GM21717 (cell line): ENCODE results near the gene OPTC.

ENCODE experiments used
- ATAC-seq: cut with Tn5 transposase; IDR thresholded peaks from one replicate; pipeline ENCODE4 v1.9.1; 2021; ENCODE audit warnings: mild to moderate bottlenecking, moderate library complexity; ENCODE audit not compliant: unreplicated experiment

Gene OPTC

DNA sequence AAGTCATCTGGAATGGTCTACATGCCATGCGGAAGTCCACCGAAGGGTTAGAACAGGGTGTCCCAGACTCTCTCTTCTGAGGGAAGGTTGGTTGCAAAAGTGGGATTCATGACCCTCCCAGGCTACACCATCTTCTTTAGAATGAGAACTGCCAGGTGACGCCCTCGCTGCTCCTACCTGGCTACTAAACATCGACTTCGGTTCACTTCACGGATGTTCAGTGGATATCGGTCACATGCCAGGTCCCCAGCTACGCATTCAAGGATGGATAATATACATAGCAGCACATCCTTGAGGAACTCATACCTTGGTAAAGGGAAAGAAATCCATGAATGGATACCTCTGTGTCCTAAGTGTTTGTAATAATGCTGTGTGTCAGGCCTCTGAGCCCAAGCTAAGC lies 3.3 kb upstream of the OPTC start:
- no peak for ATAC-seq

DNA sequence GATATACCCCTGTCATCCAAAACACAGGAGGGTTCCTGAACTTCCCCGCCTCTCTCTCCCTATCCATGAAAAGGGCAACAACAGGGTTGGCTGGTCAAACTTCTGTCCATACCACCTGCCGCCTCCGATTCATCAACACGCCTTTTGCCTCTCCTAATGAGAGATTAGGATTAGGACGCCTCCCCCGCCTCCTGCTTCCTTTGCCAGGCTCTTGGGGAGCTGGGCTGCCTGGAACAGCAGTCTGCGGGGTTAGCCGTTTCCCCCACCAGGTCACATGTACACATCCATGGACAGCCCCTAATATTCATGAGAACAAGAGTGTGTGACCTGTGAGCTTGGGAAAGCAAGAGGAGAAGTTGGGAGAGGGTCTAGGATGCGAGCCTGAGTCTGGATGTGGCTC lies 2.3 kb upstream of the OPTC start:
- ATAC-seq: no peak

DNA sequence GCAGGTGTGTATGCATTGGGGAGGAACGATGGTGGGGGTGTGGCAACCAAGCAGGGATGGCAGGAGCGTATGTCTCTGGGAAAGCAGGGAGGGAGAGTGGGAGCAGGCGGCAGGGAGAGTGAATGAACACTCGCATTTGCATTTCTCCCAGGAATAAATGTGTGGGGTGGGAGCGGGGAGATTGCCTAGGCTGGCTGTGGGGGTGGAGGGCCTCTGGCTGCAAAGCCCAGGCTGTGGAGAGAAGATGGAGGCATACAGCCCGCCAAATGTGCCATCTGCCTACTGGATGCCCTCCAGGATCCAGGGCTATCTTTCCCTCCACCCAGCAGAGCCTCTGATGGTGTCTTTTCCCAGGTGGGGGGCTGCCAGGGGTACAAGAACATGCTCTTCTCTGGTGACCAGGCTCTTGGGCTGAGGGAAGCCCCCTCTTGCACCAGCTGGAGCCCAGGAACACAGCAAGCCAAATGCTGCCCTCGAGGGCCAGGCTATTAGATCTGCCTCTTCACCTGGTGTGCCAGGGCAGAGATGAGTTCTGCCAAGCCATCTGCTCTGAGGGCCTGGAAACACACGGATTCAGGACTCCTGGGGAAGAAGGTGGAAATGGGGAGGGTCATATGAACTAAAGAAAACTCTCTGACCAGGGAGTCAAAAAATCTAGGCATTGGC lies 1.7 kb upstream of the OPTC start:
- no peak for ATAC-seq

DNA sequence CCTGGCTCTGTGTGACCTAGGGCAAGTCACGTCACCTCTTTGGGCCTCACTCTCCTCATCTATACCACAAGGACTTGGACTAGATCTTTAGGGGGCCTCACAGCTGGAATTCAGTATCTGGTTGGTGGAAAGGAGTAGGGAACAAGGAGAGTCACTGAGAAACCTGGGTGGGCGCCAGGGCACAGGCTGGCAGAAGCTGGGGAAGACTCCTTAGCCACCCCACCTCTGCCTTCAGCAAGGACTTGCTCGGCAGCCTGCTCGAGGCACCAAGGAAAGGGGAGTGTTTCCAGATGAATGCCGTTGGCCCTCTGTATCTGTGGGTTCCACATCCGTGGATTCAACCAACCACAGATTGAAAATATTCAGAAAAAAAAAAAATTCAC lies 1.2 kb upstream of the OPTC start:
- ATAC-seq: no peak

DNA sequence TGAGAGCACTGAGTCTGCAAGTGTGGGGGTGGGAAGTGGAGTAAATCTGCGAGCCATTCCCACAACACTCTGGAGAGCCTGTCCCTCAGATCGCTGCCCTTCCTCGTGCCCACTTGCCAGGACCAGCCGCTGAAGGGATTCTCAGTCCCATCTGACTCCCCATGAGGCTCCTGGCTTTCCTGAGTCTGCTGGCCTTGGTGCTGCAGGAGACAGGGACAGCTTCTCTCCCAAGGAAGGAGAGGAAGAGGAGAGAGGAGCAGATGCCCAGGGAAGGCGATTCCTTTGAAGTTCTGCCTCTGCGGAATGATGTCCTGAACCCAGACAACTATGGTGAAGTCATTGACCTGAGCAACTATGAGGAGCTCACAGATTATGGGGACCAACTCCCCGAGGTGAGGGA lies 1.9 kb downstream of the OPTC start:
- ATAC-seq: no peak

DNA sequence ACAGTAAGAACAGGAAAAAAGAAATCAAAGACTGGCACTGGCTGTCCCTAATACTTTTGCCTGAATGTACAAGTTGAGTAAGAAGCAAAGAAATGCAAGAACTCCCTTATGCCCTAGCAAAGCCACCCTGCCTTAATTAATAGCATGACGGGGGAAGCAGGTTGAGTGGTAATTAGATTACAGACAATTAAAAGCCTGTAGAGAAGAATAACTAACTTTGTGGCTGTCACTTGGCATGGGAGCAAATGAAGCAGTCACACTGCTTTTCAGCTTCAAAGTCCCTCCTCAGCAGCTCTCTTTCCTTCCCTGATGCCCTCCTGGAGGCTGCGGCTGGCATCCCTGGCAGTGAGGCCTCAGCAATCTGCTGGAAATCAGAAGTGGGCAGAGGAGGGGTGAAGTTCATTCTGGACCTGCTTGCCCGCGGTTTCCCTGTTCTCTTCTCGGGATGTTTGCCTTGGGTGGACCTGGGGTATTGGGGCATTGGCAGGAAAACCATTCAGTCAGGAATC lies 3.4 kb downstream of the OPTC start:
- no peak for ATAC-seq

DNA sequence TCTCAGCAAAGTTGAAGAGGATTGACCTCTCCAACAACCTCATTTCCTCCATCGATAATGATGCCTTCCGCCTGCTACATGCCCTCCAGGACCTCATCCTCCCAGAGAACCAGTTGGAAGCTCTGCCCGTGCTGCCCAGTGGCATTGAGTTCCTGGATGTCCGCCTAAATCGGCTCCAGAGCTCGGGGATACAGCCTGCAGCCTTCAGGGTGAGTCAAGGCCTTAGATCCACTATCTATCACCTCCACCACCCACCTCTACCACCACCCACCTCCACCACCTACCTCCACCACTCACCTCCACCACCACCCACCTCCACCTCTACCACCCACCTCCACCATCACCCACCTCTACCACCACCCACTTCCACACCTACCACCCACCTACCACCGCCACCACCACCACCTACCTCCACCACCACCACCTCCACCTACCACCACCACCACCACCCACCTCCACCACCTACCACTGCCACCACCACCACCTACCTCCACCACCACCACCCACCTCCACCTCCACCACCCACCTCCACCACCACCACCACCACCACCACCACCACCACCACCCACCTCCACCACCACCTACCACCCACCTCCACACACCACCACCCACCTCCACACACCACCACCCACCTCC lies 5.8 kb downstream of the OPTC start:
- no peak for ATAC-seq

DNA sequence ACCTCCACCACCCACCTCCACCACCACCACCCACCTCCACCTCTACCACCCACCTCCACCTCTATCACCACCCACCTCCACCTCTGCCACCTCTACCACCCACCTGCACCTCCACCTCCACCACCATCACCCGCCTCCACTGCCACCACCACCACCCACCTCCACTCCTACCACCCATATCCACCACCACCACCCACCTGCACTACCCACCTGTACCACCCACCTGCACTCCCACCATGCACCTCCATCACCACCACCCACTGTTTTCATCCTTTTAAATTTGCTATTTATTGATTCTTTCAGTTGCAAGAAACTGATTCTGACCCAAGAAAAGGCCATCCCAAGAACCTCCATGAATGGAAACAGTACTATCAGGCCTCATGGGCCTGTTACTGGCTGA lies 6.3 kb downstream of the OPTC start:
- ATAC-seq: no peak

DNA sequence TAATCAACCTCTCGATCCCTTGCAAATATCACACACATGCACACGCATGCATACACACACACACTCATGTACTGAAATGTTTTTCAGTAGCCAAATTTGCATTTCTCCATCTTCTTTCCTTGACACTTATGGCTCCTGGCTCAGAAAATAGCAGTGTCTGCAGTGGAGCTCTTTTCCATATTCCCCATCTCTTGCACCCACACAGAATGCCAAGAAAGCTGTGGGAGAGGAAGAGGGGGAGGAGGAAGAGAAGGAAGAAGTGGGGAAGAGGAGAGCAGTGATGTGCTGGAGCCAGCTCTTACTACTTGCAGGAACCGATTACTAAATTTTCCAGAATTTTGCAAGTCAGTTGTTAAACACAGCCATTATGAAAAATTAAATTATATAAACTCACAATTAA lies 9.9 kb downstream of the OPTC start:
- ATAC-seq: no peak

DNA sequence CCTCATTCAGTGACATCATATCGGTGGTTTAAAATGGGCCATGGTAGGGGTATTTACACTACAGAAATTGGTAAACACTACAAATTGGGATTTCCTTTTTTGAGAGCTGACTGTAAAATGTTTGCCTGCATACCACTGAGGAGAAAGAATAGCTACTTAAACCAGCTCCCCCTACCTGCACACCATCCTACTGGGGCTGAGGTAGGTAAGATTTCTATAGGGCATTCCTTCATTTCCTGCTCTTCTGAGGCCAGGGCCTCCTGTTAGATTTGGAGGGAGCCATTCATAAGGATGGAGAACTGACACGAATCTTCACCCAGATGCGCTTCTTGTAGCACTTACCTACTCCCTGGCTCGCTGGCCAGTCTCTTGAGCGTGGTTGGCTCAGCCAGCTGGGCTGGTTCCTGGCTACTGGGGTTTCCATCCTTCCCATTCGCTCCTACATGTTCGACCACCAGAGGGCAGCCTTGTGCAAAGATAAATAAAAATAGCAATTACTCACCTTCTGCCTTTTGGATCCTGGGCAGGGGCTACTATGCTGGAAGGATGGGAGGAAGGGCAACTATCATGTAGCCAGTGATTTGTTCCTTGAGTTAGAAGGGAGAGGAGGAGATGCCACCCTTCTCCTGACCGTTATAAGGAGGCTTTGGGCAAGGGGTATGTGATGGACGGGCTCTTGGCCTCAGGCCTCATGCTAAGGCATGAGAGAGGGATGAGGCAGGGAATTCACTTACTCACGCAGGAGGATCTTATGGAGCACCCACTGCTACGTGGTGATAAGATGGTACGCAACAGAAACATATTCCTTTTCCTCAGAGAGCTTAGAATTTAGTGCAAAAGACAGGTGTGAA lies 10.7 kb downstream of the OPTC start:
- no peak for ATAC-seq

DNA sequence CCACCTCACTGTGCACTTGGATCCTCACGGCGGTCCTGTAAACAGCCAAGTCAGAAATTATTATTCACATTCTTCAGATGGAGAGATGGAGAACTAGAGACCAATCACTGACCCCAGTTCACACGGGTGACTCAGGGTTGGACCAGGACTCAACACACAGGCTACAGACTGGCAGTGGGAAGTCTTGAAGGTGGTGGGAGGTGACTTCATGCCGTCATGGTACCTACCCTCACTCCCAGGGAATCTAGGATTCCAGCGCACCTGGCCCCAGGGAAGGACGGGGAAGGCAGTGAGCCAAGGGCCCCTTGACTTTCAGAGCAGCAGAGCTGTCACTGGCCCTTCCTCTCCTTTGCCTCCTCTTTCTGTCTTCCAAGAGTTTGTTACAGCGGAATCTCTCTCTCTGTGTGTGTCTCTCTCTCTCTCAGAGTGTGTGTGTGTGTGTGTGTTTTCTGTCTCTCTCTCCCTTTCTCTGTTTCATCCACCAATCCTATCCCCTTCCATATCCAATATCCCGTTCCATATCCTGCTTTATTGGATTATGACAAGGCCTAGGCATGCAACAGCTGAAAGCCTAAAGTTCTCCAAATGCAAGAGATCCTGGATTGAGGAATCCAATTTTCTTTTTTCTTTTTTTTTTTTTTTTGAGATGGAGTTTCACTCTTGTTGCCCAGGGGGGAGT lies 11.7 kb downstream of the OPTC start:
- ATAC-seq: no peak

DNA sequence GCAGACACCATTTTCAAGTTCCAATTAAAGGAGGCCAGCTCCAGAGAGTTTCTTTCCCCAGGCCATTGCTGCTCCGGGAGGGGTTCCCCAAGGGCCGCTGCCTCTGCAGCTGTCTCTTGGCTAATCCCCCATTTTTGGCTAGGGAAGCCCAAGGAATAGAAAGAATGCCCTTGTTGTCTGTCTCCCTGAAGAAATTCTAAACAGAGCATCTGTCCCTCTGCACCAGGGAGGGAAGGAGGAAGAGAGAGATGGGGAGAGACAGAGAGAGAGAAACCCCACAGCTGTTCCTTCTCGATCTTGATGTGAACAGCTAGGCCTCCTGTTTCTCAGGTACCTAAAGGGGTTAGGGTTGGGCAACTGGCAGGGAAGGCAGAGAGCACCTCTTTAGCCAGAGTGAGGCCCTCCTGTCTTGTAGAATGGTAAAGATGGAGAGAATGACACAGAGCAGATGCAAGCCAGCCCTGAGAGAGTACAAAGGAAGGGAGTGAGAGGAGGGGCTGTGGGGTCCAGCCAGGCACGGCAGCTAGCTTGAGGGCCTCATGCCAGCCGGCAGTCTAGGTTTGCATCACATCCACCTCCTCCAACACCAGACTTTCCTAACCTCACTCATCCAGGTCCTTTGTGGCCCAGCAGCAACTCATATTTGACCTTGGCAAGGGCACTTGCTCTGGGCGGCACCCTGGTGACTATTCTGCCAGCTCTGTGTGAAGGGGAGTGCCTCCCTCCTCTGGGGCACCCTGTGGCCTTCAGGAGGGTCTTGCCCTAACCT lies 13.1 kb downstream of the OPTC start:
- ATAC-seq: no peak

DNA sequence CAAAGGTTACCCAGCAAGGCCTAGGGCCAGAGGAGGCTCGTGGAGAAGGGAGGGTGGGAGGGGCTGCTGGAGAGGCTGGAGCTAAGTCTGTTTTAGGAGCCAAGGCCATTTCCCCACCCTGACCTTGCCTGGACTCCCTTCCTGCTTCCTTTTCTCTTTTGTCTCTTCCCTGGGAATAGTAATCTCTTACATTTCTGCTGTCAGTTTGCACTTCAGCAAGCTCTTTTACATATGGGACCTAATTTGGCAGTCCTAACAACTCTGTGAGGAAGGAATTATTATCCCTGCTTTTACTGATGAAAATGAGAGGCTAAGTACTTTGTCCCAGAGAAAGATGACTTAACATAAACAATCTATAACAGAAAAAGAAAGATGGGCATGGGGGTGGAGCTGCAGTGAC lies 13.8 kb downstream of the OPTC start:
- no peak for ATAC-seq

DNA sequence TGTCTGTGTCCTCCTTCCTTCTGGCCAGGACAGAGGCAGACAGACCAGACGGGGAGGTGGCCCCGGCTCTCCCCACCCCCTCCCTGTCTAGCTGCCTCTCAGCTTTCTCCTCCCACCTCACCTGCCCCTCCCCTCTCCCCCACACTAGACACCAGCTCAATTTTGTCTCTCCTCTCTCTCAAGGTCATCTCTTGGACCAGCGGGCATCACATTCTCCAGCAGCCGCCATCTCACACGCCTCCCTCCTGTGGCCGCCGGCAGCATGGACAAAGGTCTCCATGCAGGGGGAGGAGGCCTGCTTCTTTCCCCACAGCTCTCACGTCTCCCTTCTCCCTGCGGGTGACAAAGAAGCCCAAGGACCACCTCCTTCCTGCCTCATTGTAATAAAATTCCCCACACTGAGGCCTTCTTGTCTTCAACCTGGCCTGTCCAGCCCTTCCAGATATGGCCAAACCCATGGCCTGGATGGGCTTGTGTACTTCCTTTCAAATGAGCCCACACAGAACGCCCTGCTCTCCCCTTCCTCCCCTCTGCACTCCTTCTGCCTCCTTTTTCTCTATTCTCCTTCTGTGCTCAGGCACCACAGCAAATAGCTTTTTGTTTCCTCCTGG lies 14.6 kb downstream of the OPTC start:
- no peak for ATAC-seq

DNA sequence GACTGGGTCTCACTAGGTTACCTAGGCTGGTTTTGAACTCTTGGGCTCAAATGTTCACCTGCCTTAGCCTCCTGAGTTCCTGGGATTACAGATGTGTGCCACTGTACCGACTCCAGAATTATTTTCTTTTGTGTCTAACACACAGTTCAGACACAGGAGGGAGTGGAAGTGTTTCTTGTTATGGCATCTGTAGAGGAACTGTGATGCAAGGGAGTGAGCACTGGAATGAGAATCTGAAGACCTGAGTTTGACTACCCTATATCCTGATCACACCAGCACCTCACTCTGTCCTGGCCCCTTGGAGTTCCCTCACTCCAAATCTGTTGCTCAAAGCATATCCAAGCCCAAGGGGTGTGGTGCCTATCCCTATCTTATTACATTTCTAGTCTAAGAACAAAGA lies 15.2 kb downstream of the OPTC start:
- ATAC-seq: no peak

DNA sequence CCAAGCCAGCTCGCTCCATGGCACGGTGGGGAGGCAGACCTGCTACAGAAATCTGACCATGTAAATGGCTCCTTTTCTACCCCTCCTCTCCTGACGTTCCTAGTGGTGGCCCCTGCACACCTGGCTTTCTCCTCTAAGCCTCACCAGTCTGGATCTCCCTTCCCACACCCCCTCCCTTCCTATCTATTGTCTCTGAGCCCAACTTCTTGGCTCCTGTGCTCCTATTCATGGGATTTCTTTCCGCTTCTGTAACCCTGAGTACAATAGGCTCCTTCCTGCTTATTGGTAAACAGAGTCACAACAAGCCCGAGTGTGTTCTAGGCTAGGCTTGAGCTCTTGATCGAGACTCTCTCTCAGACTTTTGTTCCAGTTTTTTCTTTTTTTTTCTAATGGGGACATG lies 17.6 kb downstream of the OPTC start:
- no peak for ATAC-seq

DNA sequence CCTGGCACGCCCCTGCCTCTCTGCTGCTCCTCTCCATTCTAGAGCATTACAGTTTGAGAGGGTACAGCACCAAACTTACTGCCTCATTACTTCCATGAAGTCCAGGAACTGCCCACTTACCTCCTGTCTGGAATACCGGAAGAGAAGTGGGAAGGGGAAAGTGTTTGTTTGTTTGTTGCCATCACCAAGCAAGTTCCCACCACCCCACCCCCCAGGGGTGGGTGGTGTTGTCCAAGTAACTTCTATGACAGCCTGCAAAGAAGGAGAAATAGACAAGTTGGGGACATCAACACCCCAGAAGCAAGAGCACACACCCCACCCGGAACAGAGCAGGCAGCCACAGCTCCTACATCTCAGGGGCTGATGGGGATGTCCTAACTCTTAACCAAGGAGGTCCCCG lies 18.0 kb downstream of the OPTC start:
- no peak for ATAC-seq

DNA sequence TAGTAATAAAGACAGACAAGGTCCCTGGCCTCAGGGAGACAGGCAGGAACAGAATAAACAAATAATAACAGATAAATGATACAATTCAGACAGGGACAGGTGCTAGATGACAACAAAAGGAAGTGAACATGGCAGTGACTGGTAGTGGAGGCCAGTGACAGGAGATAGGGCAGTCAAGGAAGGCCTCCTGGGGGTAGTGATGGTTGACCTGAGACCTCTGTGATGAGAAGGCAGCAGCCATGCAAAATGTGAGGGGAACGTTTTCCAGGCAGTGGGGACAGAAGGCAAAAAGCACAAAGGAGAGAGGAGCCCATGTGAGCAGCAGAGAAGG lies 18.5 kb downstream of the OPTC start:
- ATAC-seq: no peak

DNA sequence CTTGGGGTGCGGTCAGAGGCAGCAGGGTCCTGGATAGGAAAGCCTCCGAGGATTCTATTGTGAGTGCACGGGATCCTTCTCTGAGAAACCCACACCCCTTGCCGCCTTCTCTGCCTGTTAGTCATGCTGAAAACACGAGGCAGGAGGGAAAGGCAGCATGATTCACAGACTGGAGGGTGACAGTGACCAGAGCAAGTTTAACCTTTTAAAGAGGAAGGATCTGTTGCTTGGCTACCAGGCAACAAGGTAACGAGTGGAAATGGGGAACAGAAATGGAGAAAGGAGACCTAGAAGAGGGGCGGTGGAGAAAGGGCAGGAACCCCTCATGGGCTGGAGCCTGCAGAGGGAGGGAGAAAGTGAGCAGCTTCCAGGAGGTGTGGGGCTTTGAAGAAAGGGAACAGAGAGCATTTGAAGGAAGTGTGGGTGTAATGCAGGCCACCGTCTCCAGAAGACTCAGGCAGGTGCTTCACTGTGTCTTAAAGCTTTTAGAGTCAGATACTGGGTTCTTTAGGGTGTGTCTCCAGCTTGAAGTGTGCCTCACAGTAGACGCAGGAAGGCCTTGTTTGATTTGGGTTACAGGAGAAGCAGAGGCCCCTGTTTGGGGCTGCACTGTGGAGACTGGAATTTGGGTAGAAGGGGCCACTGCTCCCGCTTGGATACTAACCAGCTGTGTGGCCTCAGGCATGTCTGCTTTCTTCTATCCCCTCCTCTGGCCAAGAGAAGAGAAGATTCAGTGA lies 19.1 kb downstream of the OPTC start:
- no peak for ATAC-seq

DNA sequence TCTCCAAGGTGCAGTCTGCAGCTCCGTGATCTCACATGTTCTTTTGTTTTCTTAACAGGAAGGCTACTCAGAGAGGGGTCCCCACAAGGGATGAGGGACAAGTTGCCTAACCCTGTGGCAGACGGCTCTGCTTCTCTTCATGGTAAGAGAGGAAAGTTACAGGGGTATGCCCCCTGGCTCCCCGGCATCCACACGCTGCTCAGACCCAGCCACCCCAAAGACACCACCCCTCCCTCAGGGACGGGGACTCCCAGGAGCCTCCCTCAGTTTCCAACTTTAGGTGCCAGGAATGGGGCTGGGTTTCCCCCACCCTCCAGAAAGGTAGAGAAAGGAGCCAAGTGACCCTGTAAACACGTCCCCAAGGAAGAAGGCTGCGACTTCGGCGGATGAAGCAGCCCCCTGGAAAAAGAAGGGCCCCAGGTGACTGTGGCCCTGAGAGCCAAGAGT lies 19.7 kb downstream of the OPTC start:
- no peak for ATAC-seq
